Mesothelial cell of epicardium (in vitro differentiated cells): ENCODE measurements around the gene ARHGAP1. TPM values are rescaled to one million over a fixed set of nuclear protein-coding genes. Genes with fewer than 3 reads are reported as not detected.
A peak's percentile ranks its signal among the peaks of the same experiment; 100 is the strongest.

Source experiments
- DNase-seq, 2 experiments: peaks; one replicate each; pipeline ENCODE4 v3.0.0; 2021; ENCODE audit warnings: low spot score in 2 of 2; ENCODE audit not compliant: unreplicated experiment in 2 of 2
- H3K27ac Mint-ChIP-seq: 2 replicates; pipeline ENCODE4 v1.8.0; 2021; ENCODE audit warnings: mixed read lengths
- H3K27me3 Mint-ChIP-seq: 2 replicates; pipeline ENCODE4 v1.8.0; 2021; ENCODE audit warnings: low read depth, mixed read lengths
- H3K36me3 Mint-ChIP-seq: 2 replicates; pipeline ENCODE4 v1.8.0; 2021; ENCODE audit warnings: mixed read lengths
- H3K4me1 Mint-ChIP-seq: 2 replicates; pipeline ENCODE4 v1.8.0; 2021; ENCODE audit warnings: mixed read lengths
- H3K4me3 Mint-ChIP-seq: 2 replicates; pipeline ENCODE4 v1.8.0; 2021; ENCODE audit warnings: mild to moderate bottlenecking, moderate library complexity, mixed read lengths
- H3K9me3 Mint-ChIP-seq: 2 replicates; pipeline ENCODE4 v1.8.0; 2021; ENCODE audit warnings: mixed read lengths
- CTCF ChIP-seq: fragments of 200-600 bp; sonication (generic); IDR thresholded peaks from one replicate; pipeline ENCODE4 v1.5.0; 2021; ENCODE audit warnings: antibody characterized with exemption; ENCODE audit not compliant: unreplicated experiment
- total RNA-seq: library from RNA; stranded (reverse); gene quantifications from 3 replicates; pipeline ENCODE4 v1.2.1, GENCODE V29; 2021

ARHGAP1 gene
- total RNA-seq, 1 donor from 2014 or later, result 49.4 TPM

- Mint-ChIP-seq H3K27ac (peak overlapping the region; percentile 76), H3K4me1 (peaks cover 22% of the 10 kb centered on the region), H3K27me3 (no peaks in the 10 kb centered on the region), H3K9me3 (no peaks in the 10 kb centered on the region), H3K4me3 (no peak overlapping the region), H3K36me3 (peaks cover 52% of the 10 kb centered on the region)
- no peak for DNase-seq
- TF ChIP-seq CTCF, result no peak
Measured at GRCh38 chr11:46667043-46667481, 33.4 kb downstream of the ARHGAP1 start.

GRCh38 chr11:46666516-46666915, 33.9 kb downstream of the ARHGAP1 start:
- peaks cover 52% of the 10 kb centered on the region for H3K36me3 Mint-ChIP-seq

GRCh38 chr11:46665356-46665755, 35.1 kb downstream of the ARHGAP1 start:
- Mint-ChIP-seq H3K36me3 (peaks cover 47% of the 10 kb centered on the region), H3K27me3 (no peaks in the 10 kb centered on the region), H3K4me1 (peaks cover 22% of the 10 kb centered on the region), H3K4me3 (no peak overlapping the region), H3K9me3 (no peaks in the 10 kb centered on the region), H3K27ac (no peak overlapping the region)
- TF ChIP-seq CTCF, result no peak
- no peak for DNase-seq

More at GRCh38 chr11:46666516-46666915, 33.9 kb downstream of the ARHGAP1 start:
- Mint-ChIP-seq H3K4me1 (peaks cover 22% of the 10 kb centered on the region), H3K4me3 (no peak overlapping the region), H3K27ac (peak overlapping the region; percentile 76), H3K9me3 (no peaks in the 10 kb centered on the region), H3K27me3 (no peaks in the 10 kb centered on the region)
- TF ChIP-seq CTCF, result no peak
- no peak for DNase-seq

- H3K36me3 Mint-ChIP-seq, result peaks cover 48% of the 10 kb centered on the region
- no peak overlapping the region for H3K4me3 Mint-ChIP-seq
- H3K27me3 Mint-ChIP-seq, result no peaks in the 10 kb centered on the region
- no peak for DNase-seq
- H3K4me1 Mint-ChIP-seq, result peaks cover 19% of the 10 kb centered on the region
- TF ChIP-seq CTCF, result no peak
- H3K27ac Mint-ChIP-seq, result no peak overlapping the region
- no peaks in the 10 kb centered on the region for H3K9me3 Mint-ChIP-seq
Measured at GRCh38 chr11:46664612-46665011, 35.8 kb downstream of the ARHGAP1 start.

- Mint-ChIP-seq H3K9me3 (no peaks in the 10 kb centered on the region), H3K27me3 (no peaks in the 10 kb centered on the region), H3K36me3 (peaks cover 46% of the 10 kb centered on the region), H3K4me1 (peaks cover 15% of the 10 kb centered on the region), H3K27ac (no peak overlapping the region), H3K4me3 (no peak overlapping the region)
- no peak for TF ChIP-seq CTCF
- DNase-seq, result no peak
Measured at GRCh38 chr11:46663277-46663940, 37.0 kb downstream of the ARHGAP1 start.
